ENCODE measurements around the gene CADPS2.

DNA sequence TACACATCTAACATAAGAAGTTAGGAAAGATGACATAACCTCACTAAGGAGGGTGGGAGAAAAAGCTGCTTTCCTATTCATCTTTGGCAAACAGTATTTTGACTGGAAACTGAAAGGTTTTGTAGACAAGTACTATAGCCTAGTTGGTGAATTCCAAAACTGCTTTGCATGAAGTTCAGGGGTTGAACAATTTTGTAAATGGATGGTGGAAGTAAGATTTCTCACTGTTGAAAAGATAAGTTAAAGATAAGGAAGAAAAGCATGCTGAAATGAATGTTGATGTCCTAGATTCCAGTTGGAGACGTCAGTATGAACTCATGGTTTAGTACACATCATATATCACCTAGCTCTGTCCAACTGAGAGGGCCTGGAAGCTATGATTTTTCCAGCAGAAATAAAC, 422.6 kb downstream of the CADPS2 start:
- TF ChIP-seq FOXK1 (CRISPR knock-in tag; IDR thresholded peaks at IDR 0.05), result no peak
- TF ChIP-seq CTCF (IDR thresholded peaks at IDR 0.05), result no peak
- TF ChIP-seq ZNF512 (CRISPR knock-in tag; IDR thresholded peaks at IDR 0.05; ENCODE audit: borderline replicate concordance), result no peak
- TF ChIP-seq TCF7 (CRISPR knock-in tag; IDR thresholded peaks at IDR 0.05; ENCODE audit: low read depth), result no peak
- TF ChIP-seq ZNF396 (CRISPR knock-in tag; IDR thresholded peaks at IDR 0.05; ENCODE audit: borderline replicate concordance), result no peak
- TF ChIP-seq SP1 (CRISPR knock-in tag; conservative IDR thresholded peaks at IDR 0.05), result no peak
- no peak for TF ChIP-seq ATF3 (CRISPR knock-in tag; conservative IDR thresholded peaks at IDR 0.05)
- no peak for TF ChIP-seq CBFB (CRISPR knock-in tag; IDR thresholded peaks at IDR 0.05; ENCODE audit: low read depth)
- no peak for TF ChIP-seq SMAD4 (CRISPR knock-in tag; IDR thresholded peaks at IDR 0.05)
- TF ChIP-seq MAX (CRISPR knock-in tag; IDR thresholded peaks at IDR 0.05), result no peak

Measured in WTC11 (cell line).